Activated T-helper 2 cell treated with anti-CD3 and anti-CD28 coated beads, Interferon-gamma antibody, Interleukin-2, Interleukin-4, amounts not matched to agents 10 μg/mL and 5 μg/mL and 100 μg/mL, durations not matched to agents 14 hours and 24 hours and 36 hours (primary cell): ENCODE results near the gene CSAG1. TPM values are rescaled to one million over a fixed set of nuclear protein-coding genes. Genes with fewer than 3 reads are reported as not detected.
"Not testable (repeated sequence)": the region's sequence is repeated elsewhere in the genome, so short reads cannot be mapped to it uniquely, and the experiment has no call there.

Experiments used
- DNase-seq: peaks from one replicate; pipeline ENCODE4 v3.0.0; 2021; ENCODE audit warnings: low spot score
- H3K27ac Mint-ChIP-seq: one replicate; pipeline ENCODE4 v1.8.0; 2021; ENCODE audit warnings: mixed read lengths
- H3K27me3 Mint-ChIP-seq: one replicate; pipeline ENCODE4 v1.8.0; 2021; ENCODE audit warnings: low read depth, mixed read lengths
- H3K36me3 Mint-ChIP-seq: one replicate; pipeline ENCODE4 v1.8.0; 2021; ENCODE audit warnings: low read depth, mixed read lengths
- H3K4me1 Mint-ChIP-seq: one replicate; pipeline ENCODE4 v1.8.0; 2021; ENCODE audit warnings: low read depth, mixed read lengths
- H3K4me3 Mint-ChIP-seq: one replicate; pipeline ENCODE4 v1.8.0; 2021; ENCODE audit warnings: low read depth, mild to moderate bottlenecking, moderate library complexity, mixed read lengths
- H3K9me3 Mint-ChIP-seq: one replicate; pipeline ENCODE4 v1.8.0; 2021; ENCODE audit warnings: mixed read lengths
- intact Hi-C: fragments of 100-400 bp; cut with micrococcal nuclease; formaldehyde crosslinking; loops from one replicate; pipeline ENCODE4 v1.15.1; 2023
- total RNA-seq: library from RNA; stranded (reverse); gene quantifications from 2 replicates; pipeline ENCODE4 v1.2.3, GENCODE V29; 2022

The CSAG1 gene, protein sequence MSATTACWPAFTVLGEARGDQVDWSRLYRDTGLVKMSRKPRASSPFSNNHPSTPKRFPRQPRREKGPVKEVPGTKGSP
- not detected in 2 replicates for total RNA-seq

DNA sequence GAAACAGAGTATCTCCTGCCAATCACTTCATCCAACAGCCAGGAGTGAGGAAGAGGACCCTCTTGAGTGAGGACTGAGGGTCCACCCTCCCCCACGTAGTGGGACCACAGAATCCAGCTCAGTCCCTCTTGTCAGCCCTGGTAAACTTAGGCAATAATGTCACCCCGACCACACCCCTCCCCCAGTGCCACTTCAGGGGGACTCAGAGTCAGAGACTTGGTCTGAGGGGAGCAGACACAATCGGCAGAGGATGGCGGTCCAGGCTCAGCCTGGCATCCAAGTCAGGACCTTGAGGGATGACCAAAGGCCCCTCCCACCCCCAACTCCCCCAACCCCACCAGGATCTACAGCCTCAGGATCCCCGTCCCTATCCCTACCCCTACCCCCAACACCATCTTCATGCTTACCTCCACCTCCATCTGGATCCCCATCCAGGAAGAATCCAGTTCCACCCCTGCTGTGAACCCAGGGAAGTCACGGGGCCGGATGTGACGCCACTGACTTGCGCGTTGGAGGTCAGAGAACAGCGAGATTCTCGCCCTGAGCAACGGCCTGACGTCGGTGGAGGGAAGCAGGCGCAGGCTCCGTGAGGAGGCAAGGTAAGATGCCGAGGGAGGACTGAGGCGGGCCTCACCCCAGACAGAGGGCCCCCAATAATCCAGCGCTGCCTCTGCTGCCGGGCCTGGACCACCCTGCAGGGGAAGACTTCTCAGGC, at the start of gene CSAG1, which contains the start of gene MAGEA12:
CSAG1 (minus strand) TSS at position 461 of the 715 bp plus-strand sequence. CDS start 1,261 bp downstream, outside the sequence.
MAGEA12 (plus strand) TSS at position 497 of the 715 bp plus-strand sequence. CDS start 2,405 bp downstream, outside the sequence.
- Mint-ChIP-seq H3K4me1 (no peaks in the 10 kb centered on the region), H3K27me3 (no peaks in the 10 kb centered on the region), H3K4me3 (no peak within 1 kb of the TSS), H3K9me3 (no peaks in the 10 kb centered on the region), H3K36me3 (no peaks in the 10 kb centered on the region), H3K27ac (no peak within 1 kb of the TSS)
- intact Hi-C loops = no loop called here
- DNase-seq = no peak

DNA sequence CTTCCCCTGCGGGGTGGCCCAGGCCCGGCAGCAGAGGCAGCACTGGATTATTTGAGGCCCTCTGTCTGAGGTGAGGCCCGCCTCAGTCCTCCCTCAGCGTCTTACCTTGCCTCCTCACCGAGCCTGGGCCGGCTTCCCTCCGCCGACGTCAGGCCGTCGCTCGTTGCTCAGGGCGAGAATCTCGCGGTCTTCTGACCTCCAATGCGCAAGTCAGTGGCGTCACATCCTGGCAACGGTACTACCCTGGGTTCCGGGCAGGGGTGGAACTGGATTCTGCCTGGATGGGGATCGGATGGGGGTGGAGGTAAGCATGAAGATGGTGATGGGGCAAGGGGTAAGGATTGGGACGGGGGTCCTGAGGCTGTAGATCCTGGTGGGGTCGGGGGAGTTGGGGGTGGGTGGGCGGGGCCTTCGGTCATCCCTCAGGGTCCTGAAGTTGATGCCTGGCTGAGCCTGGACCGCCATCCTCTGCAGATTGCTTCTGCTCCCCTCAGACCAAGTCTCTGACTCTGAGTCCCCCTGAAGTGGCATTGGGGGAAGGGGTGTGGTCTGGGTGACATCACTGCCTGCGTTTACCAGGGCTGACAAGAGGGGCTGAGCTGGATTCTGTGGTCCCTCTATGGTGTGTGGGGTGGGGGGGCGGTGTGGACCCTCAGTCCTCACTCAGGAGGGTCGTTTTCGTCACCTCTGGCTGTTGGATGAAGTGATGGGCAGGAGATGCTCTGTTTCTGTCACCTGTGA, 36.2 kb upstream of the CSAG1 start, which contains the start of gene MAGEA6:
MAGEA6 (minus strand) TSS at position 141 of the 741 bp plus-strand sequence. CDS start 2,039 bp downstream, outside the sequence.
- H3K4me1 Mint-ChIP-seq, H3K27me3 Mint-ChIP-seq, H3K9me3 Mint-ChIP-seq, H3K4me3 Mint-ChIP-seq, H3K36me3 Mint-ChIP-seq, H3K27ac Mint-ChIP-seq, DNase-seq, intact Hi-C loops: not testable (repeated sequence)

DNA sequence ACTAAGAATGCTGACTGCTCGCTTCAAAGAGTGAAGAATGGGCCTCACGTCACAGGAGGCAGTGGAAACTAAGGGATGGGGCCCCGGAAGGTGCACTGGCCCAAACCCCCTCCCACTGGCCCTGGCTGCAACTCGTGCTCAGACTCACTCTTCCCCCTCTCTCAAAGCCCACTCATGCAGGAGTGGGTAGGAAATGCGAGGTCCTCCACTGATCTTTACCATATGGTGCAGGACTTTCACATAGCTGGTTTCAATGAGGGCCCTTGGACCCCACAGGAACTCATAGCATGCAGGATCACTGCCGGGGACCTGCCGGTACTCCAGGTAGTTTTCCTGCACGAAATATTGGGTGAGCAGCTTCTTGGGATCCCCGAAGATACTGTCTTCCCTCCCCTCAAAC, 33.0 kb upstream of the CSAG1 start:
- H3K9me3 Mint-ChIP-seq, H3K27me3 Mint-ChIP-seq, intact Hi-C loops, DNase-seq, H3K4me1 Mint-ChIP-seq, H3K27ac Mint-ChIP-seq, H3K4me3 Mint-ChIP-seq, H3K36me3 Mint-ChIP-seq: not testable (repeated sequence)

DNA sequence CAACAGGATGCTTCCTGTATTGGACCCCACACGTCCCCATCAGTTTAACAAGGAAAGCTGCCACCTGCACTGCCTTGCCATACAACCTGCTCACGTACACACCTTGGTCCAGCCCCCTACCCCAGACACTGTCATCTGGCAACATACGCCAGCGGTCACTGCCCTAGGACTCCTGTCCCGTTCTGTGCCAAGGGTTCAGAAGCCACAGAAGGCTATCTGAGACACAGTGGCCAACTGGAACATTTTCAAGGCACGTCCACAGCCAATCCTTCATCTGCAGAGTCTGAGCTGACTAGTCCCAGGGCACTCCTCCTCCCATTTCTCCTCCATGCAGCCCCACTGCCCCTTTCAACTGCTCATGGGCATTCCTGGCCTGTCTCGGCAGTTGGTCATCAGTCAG, 28.1 kb upstream of the CSAG1 start:
- H3K4me3 Mint-ChIP-seq, intact Hi-C loops, H3K4me1 Mint-ChIP-seq, H3K27me3 Mint-ChIP-seq, DNase-seq, H3K36me3 Mint-ChIP-seq, H3K9me3 Mint-ChIP-seq, H3K27ac Mint-ChIP-seq: not testable (repeated sequence)

DNA sequence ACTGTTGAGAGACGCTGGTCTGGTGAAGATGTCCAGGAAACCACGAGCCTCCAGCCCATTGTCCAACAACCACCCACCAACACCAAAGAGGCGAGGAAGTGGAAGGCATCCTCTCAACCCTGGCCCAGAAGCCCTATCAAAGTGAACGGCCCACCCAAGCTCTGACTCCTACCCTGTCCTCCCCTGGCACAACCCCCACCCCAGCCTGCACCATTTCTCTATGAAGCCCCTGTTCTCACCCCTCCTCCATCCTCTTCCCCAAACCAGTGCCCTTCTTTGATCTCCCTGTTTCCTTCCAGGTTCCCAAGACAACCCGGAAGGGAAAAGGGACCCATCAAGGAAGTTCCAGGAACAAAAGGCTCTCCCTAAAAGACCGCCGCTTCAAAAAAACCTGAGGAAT, 26.0 kb upstream of the CSAG1 start:
- H3K27ac Mint-ChIP-seq, H3K27me3 Mint-ChIP-seq, intact Hi-C loops, H3K36me3 Mint-ChIP-seq, DNase-seq, H3K4me3 Mint-ChIP-seq, H3K4me1 Mint-ChIP-seq, H3K9me3 Mint-ChIP-seq: not testable (repeated sequence)

DNA sequence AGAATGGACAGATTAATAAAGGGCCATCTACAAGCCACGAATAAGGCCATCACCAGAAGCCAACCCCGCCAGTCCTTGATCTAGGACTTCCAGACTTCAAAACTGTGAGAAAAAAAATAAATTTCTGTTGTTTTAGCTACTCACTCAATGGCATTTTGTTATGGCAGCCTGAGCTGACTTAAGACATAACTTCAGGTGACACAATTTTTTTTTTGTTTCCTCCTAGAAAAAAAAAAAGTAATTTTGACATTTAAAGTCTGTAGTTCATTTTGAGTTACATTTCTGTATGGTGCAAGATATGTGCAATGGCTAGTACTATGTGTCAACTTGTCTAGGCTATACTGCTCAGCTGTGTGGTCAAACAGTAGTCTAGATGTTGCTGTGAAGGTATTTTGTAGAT, 25.4 kb upstream of the CSAG1 start, which contains the start of gene CSAG3:
CSAG3 (plus strand) TSS at position 301 of the 400 bp plus-strand sequence.
- DNase-seq, intact Hi-C loops: not testable (repeated sequence)

DNA sequence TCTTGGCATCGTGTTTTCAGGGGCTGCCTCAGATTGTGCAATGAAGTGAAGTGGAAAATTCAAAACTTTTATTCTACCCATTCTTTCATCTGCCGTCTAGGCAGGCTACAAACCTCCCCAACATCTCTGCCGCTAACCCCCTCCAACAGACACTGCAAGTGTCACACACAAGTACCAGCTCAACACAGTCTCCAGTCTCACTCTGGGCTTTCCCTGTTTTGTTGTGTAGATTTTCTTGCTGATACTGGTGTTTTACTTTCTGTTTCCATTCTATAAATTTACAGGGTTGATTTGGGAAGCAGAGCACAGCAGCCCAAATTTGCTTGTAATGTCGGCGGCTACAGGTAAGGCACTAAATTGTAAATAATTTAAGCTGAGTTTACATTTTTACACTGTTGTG, 21.4 kb upstream of the CSAG1 start:
- H3K27ac Mint-ChIP-seq, H3K27me3 Mint-ChIP-seq, intact Hi-C loops, H3K36me3 Mint-ChIP-seq, H3K4me3 Mint-ChIP-seq, DNase-seq, H3K4me1 Mint-ChIP-seq, H3K9me3 Mint-ChIP-seq: not testable (repeated sequence)

More for the DNA sequence above, 25.4 kb upstream of the CSAG1 start, which contains the start of gene CSAG3:
- not testable (repeated sequence) for H3K9me3 Mint-ChIP-seq, H3K4me1 Mint-ChIP-seq, H3K36me3 Mint-ChIP-seq, H3K27ac Mint-ChIP-seq, H3K27me3 Mint-ChIP-seq, H3K4me3 Mint-ChIP-seq

DNA sequence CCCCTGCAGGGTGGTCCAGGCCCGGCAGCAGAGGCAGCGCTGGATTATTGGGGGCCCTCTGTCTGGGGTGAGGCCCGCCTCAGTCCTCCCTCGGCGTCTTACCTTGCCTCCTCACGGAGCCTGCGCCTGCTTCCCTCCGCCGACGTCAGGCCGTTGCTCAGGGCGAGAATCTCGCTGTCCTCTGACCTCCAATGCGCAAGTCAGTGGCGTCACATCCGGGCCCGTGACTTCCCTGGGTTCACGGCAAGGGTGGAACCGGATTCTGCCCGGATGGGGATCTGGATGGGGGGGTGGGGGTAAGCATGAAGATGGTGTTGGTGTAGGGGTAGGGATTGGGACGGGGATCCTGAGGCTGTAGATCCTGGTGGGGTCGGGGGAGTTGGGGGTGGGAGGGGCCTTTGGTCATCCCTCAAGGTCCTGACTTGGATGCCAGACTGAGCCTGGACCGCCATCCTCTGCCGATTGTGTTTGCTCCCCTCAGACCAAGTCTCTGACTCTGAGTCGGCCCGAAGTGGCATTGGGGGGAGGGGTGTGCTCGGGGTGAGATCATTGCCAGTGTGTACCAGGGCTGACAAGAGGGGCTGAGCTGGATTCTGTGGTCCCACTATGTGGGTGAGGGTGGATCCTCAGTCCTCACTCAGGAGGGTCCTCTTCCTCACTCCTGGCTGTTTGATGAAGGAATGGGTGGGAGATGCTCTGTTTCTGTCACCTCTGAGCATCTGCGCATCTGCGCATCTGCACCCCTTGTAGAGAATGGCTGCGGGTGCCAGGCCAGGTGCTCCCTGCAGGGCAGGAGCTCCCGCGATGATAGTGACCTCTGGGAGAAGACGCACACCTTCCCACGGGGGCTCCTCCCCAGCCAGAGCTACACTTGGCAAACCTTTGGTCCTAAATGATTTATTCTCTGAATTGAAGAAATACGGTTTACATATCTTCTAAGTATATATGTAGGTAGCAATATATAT, 20.4 kb upstream of the CSAG1 start, which contains the start of gene MAGEA2:
MAGEA2 (minus strand) TSS at position 157 of the 965 bp plus-strand sequence. CDS start 2,479 bp downstream, outside the sequence.
- DNase-seq, H3K4me1 Mint-ChIP-seq, H3K36me3 Mint-ChIP-seq, H3K27me3 Mint-ChIP-seq, H3K27ac Mint-ChIP-seq, H3K4me3 Mint-ChIP-seq, H3K9me3 Mint-ChIP-seq, intact Hi-C loops: not testable (repeated sequence)

DNA sequence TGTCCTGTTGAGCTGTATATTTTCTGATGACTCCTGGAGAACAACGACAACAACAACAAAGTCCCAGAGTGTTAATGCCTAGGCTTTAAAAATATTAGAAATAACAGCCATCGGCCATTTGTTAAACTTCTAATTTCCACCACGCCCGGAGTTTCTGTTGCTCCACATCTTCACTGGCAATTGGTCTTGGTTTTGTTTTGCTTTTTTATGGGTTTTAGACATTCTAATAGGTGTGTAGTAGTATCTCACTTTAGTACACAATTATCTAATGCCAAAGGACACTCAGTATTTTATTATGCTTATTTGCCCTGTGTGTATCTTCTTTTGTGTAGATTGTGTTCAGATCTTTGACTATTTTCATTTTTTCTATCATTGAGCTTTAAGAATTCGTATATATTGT, 5.0 kb upstream of the CSAG1 start:
- DNase-seq = no peak
- no peaks in the 10 kb centered on the region for H3K9me3 Mint-ChIP-seq
- H3K36me3 Mint-ChIP-seq = no peaks in the 10 kb centered on the region
- H3K4me3 Mint-ChIP-seq = no peak overlapping the region
- no peaks in the 10 kb centered on the region for H3K27me3 Mint-ChIP-seq
- intact Hi-C loops = no loop called here
- H3K27ac Mint-ChIP-seq = no peak overlapping the region
- H3K4me1 Mint-ChIP-seq = no peaks in the 10 kb centered on the region

DNA sequence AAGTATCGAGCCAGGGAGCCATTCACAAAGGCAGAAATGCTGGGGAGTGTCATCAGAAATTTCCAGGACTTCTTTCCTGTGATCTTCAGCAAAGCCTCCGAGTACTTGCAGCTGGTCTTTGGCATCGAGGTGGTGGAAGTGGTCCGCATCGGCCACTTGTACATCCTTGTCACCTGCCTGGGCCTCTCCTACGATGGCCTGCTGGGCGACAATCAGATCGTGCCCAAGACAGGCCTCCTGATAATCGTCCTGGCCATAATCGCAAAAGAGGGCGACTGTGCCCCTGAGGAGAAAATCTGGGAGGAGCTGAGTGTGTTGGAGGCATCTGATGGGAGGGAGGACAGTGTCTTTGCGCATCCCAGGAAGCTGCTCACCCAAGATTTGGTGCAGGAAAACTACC, 3.0 kb upstream of the CSAG1 start:
- intact Hi-C loops, DNase-seq, H3K27ac Mint-ChIP-seq, H3K36me3 Mint-ChIP-seq, H3K4me3 Mint-ChIP-seq, H3K27me3 Mint-ChIP-seq, H3K4me1 Mint-ChIP-seq, H3K9me3 Mint-ChIP-seq: not testable (repeated sequence)

DNA sequence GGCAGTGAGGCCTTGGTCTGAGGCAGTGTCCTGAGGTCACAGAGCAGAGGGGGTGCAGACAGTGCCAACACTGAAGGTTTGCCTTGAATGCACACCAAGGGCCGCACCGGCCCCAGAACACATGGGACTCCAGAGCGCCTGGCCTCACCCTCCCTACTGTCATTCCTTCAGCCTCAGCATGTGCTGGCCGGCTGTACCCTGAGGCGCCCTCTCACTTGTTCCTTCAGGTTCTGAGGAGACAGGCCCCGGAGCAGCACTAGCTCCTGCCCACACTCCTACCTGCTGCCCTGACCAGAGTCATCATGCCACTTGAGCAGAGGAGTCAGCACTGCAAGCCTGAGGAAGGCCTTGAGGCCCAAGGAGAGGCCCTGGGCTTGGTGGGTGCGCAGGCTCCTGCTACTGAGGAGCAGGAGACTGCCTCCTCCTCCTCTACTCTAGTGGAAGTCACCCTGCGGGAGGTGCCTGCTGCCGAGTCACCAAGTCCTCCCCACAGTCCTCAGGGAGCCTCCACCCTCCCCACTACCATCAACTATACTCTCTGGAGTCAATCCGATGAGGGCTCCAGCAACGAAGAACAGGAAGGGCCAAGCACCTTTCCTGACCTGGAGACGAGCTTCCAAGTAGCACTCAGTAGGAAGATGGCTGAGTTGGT, 2.5 kb upstream of the CSAG1 start:
- no peak overlapping the region for H3K27ac Mint-ChIP-seq
- H3K4me1 Mint-ChIP-seq = no peaks in the 10 kb centered on the region
- no peaks in the 10 kb centered on the region for H3K27me3 Mint-ChIP-seq
- H3K9me3 Mint-ChIP-seq = no peaks in the 10 kb centered on the region
- H3K4me3 Mint-ChIP-seq = no peak overlapping the region
- H3K36me3 Mint-ChIP-seq = no peaks in the 10 kb centered on the region
- intact Hi-C loops = no loop called here
- DNase-seq = no peak

DNA sequence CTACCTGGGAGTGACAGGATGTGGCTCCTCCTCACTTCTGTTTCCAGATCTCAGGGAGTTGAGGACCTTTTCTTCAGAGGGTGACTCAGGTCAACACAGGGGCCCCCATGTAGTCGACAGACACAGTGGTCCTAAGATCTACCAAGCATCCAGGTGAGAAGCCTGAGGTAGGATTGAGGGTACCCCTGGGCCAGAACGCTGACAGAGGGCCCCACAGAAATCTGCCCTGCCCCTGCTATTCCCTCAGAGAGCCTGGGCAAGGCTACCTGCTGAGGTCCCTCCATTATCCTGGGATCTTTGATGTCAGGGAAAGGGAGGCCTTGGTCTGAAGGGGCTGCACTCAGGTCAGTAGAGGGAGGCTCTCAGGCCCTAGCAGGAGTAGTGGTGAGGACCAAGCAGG, 1.6 kb upstream of the CSAG1 start:
- Mint-ChIP-seq H3K9me3 (no peaks in the 10 kb centered on the region), H3K27me3 (no peaks in the 10 kb centered on the region), H3K27ac (no peak overlapping the region), H3K4me1 (no peaks in the 10 kb centered on the region), H3K4me3 (no peak overlapping the region), H3K36me3 (no peaks in the 10 kb centered on the region)
- DNase-seq = no peak
- intact Hi-C loops = no loop called here
